GM23338 (cell line): Measurements from ENCODE around the gene KIAA1549. TPM values are rescaled to one million over a fixed set of nuclear protein-coding genes. Genes with fewer than 3 reads are reported as not detected.
A peak's percentile ranks its signal among the peaks of the same experiment; 100 is the strongest.
"Not testable (repeated sequence)": the region's sequence is repeated elsewhere in the genome, so short reads cannot be mapped to it uniquely, and the experiment has no call there.

ENCODE experiments used
- ATAC-seq: fragments of 200-7000 bp; cut with Tn5 transposase; 3 replicates; pipeline ENCODE4 v1.9.1; 2020
- DNase-seq: peaks from one replicate; pipeline ENCODE4 v3.0.0-alpha.2; 2015; ENCODE audit warnings: low spot score
- H2AFZ ChIP-seq: fragments of 200-600 bp; sonication (generic); 2 replicates; pipeline ENCODE4 v1.8.0; 2016; ENCODE audit warnings: antibody characterized with exemption, mild to moderate bottlenecking, moderate library complexity
- H3F3A ChIP-seq: fragments of 200-600 bp; sonication (generic); replicated peaks from 2 replicates; pipeline ENCODE4 v1.8.0; 2017; ENCODE audit warnings: antibody characterized with exemption, mixed run types, low read depth
- H3K27ac ChIP-seq: fragments of 200-600 bp; sonication (generic); 2 replicates; pipeline ENCODE4 v1.6.1; 2016; ENCODE audit warnings: low read depth
- H3K27me3 ChIP-seq: fragments of 200-600 bp; sonication (generic); 2 replicates; pipeline ENCODE4 v1.8.0; 2016; ENCODE audit warnings: mild to moderate bottlenecking, mixed run types, moderate library complexity; ENCODE audit not compliant: insufficient read depth
- H3K36me3 ChIP-seq: fragments of 200-600 bp; sonication (generic); 2 replicates; pipeline ENCODE4 v1.8.0; 2016; ENCODE audit warnings: mild to moderate bottlenecking; ENCODE audit not compliant: insufficient read depth
- H3K4me1 ChIP-seq: fragments of 200-600 bp; sonication (generic); 2 replicates; pipeline ENCODE4 v1.8.0; 2016; ENCODE audit warnings: mild to moderate bottlenecking, moderate library complexity; ENCODE audit not compliant: insufficient read depth
- H3K4me2 ChIP-seq: fragments of 200-600 bp; sonication (generic); 2 replicates; pipeline ENCODE4 v1.7.1; 2017; ENCODE audit warnings: mixed run types
- H3K4me3 ChIP-seq: fragments of 200-600 bp; sonication (generic); 2 replicates; pipeline ENCODE4 v1.6.1; 2016; ENCODE audit warnings: mixed run types
- H3K79me2 ChIP-seq: fragments of 200-600 bp; sonication (generic); replicated peaks from 2 replicates; pipeline ENCODE4 v1.8.0; 2017; ENCODE audit warnings: mild to moderate bottlenecking; ENCODE audit not compliant: insufficient read depth
- H3K9me2 ChIP-seq: fragments of 200-600 bp; sonication (generic); 2 replicates; pipeline ENCODE4 v1.8.0; 2017; ENCODE audit not compliant: insufficient read depth
- H4K20me1 ChIP-seq: fragments of 200-600 bp; sonication (generic); replicated peaks from 2 replicates; pipeline ENCODE4 v1.8.0; 2017; ENCODE audit warnings: mild to moderate bottlenecking; ENCODE audit not compliant: insufficient read depth
- H3K27ac Mint-ChIP-seq: 2 replicates; pipeline ENCODE4 v1.8.0; 2020; ENCODE audit warnings: inconsistent platforms, mild to moderate bottlenecking, moderate library complexity, mixed read lengths
- H3K27me3 Mint-ChIP-seq: 3 replicates; pipeline ENCODE4 v1.8.0; 2022; ENCODE audit warnings: low read depth, mild to moderate bottlenecking, moderate library complexity, mixed read lengths, inconsistent platforms; ENCODE audit not compliant: insufficient read depth, poor library complexity
- H3K36me3 Mint-ChIP-seq: 3 replicates; pipeline ENCODE4 v1.8.0; 2021; ENCODE audit warnings: low read depth, mild to moderate bottlenecking, inconsistent platforms, moderate library complexity, mixed read lengths
- H3K4me1 Mint-ChIP-seq: 3 replicates; pipeline ENCODE4 v1.8.0; 2020; ENCODE audit warnings: mild to moderate bottlenecking, inconsistent platforms, mixed read lengths
- H3K4me3 Mint-ChIP-seq: 3 replicates; pipeline ENCODE4 v1.8.0; 2021; ENCODE audit warnings: moderate library complexity, mild to moderate bottlenecking, inconsistent platforms, mixed read lengths
- H3K9me3 Mint-ChIP-seq: 3 replicates; pipeline ENCODE4 v1.8.0; 2020; ENCODE audit warnings: moderate library complexity, mild to moderate bottlenecking, inconsistent platforms, mixed read lengths
- CREB1 ChIP-seq: fragments of 250-450 bp; sonication (Bioruptor Pico); IDR thresholded peaks from 2 replicates; pipeline ENCODE4 v1.5.0; 2020; ENCODE audit warnings: low read depth, mild to moderate bottlenecking, moderate library complexity
- POLR2AphosphoS5 ChIP-seq: IDR thresholded peaks from 2 replicates; pipeline ENCODE4 v1.6.1; 2016; ENCODE audit warnings: antibody characterized with exemption, low read depth
- polyA plus RNA-seq: library from polyadenylated mRNA; unstranded; fragments of >200 nt; fragmentation: Nextera tagmentation; extraction: Ambion mirVana; gene quantifications from 2 replicates; pipeline ENCODE4 v1.2.1, GENCODE V29; 2016
- total RNA-seq: library from RNA; depleted of rRNA; stranded (reverse); fragments of >200 nt; shearing (Covaris generic); gene quantifications from 2 replicates; pipeline ENCODE4 v1.2.3, GENCODE V29; 2014
- TF ChIP-seq, protein P1 (sequence below), 2 experiments: fragments of 200-600 bp in 1 of 2; sonication (generic) in 1 of 2; conservative IDR thresholded peaks; 2 replicates each; pipeline versions ENCODE4 v1.5.1 to v1.6.1; 2016 to 2017; ENCODE audit warnings: antibody characterized with exemption in 2 of 2, low read depth in 2 of 2, mild to moderate bottlenecking in 2 of 2, moderate library complexity in 1 of 2

Gene KIAA1549
- total and polyA plus RNA-seq, 2 experiments from 2014 or later, result 3.6 to 13.5 TPM

DNA sequence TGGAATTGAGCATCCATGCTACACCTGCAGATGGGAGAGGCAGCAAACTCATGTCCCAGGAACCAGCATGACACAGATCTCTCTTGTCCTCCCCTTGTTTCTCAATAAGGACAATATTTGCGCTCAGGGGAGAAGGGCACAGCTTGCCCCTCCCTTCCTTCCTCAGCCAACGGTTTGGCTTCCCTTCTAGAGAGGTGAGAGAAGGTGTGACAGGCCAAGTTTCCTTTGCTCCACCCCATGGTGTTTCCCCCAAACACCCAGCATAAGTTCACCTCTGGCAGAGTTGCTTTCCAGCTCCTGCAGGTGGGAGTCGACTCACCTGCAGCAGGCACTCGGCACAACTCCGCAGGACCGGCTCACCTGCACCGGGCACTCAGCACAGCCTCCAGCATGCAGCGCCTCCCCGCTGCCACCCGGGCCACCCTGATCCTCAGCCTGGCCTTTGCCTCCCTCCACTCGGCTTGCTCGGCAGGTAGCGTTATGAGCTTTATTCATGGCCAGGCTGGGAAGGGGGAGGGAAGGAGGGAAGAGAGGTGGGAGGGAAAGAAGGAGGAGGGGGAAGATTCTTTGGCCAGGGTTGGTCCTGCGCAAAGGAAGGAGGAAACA is 183.4 kb downstream of the KIAA1549 start, which contains the start of the genes ATP6V0A4 and TMEM213:
Gene ATP6V0A4, minus strand, starts transcription at position 482 of the 606 bp plus-strand sequence. CDS start 26,949 bp downstream, outside the sequence.
Gene TMEM213, plus strand, starts transcription at position 280 of the 606 bp plus-strand sequence. Its CDS starts 111 bp downstream, at position 391.
- H3K36me3 Mint-ChIP-seq, result no peaks in the 10 kb centered on the region
- Histone ChIP-seq H3K9me2 (peaks cover 4% of the 10 kb centered on the region; the same call in 1 of the 2 replicates), H3K4me1 (peaks cover 21% of the 10 kb centered on the region), H3K4me3 (peak within 1 kb of the TSS; percentile 37; the same call in 1 of the 2 replicates), H3K4me2 (peak within 1 kb of the TSS; percentile 72), H3K27ac (no peak within 1 kb of the TSS), H3F3A (0 out of 2 replicates have a peak, but pooled peaks cover 4% of the 10 kb centered on the region), H3K79me2 (no peaks in the 10 kb centered on the region), H3K27me3 (no peaks in the 10 kb centered on the region), H3K36me3 (no peaks in the 10 kb centered on the region), H4K20me1 (no peaks in the 10 kb centered on the region), H2AFZ (peak within 1 kb of the TSS; percentile 87)
- peak within 1 kb of the TSS; percentile 47 for H3K4me3 Mint-ChIP-seq
- ATAC-seq, result peak; percentile 97
- peaks cover 33% of the 10 kb centered on the region for H3K4me1 Mint-ChIP-seq
- H3K9me3 Mint-ChIP-seq, result no peaks in the 10 kb centered on the region
- DNase-seq, result peak; percentile 81
- TF ChIP-seq, protein P1, sequence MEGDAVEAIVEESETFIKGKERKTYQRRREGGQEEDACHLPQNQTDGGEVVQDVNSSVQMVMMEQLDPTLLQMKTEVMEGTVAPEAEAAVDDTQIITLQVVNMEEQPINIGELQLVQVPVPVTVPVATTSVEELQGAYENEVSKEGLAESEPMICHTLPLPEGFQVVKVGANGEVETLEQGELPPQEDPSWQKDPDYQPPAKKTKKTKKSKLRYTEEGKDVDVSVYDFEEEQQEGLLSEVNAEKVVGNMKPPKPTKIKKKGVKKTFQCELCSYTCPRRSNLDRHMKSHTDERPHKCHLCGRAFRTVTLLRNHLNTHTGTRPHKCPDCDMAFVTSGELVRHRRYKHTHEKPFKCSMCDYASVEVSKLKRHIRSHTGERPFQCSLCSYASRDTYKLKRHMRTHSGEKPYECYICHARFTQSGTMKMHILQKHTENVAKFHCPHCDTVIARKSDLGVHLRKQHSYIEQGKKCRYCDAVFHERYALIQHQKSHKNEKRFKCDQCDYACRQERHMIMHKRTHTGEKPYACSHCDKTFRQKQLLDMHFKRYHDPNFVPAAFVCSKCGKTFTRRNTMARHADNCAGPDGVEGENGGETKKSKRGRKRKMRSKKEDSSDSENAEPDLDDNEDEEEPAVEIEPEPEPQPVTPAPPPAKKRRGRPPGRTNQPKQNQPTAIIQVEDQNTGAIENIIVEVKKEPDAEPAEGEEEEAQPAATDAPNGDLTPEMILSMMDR (conservative IDR thresholded peaks at IDR 0.05; ENCODE audit: low read depth in 2 of 2), result peak; percentile 29 to 61; a peak in 3 of 4 replicates
- 0 out of 2 replicates have a peak, but pooled peaks have one; percentile 23 for TF ChIP-seq CREB1 (CRISPR knock-in tag)
- TF ChIP-seq POLR2AphosphoS5, result no peak
- peaks cover 8% of the 10 kb centered on the region for H3K27me3 Mint-ChIP-seq
- H3K27ac Mint-ChIP-seq, result no peak within 1 kb of the TSS; the same call in 1 of the 2 replicates

DNA sequence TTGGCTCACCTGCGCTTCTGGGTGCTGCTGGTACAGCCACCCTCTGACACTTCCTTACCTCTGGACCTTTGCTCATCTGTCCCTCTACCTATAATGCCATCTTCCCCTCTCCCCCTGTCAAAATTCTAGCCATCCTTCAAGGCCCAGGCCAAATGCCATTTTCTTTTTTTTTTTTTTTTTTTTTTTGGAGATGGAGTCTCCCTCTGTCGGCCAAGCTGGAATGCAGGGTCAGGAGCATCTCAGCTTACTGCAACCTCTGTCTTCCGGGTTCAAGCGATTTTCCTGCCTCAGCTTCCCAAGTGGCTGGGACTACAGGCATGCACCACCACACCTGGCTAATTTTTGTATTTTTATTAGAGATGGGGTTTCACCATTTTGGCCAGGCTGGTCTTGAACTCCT is 184.1 kb downstream of the KIAA1549 start:
- not testable (repeated sequence) for H3K9me2 ChIP-seq, ATAC-seq, H3K27me3 ChIP-seq, H3K9me3 Mint-ChIP-seq, H3K27me3 Mint-ChIP-seq, H3K27ac Mint-ChIP-seq, H3K4me2 ChIP-seq, H3K36me3 Mint-ChIP-seq, H3F3A ChIP-seq, H4K20me1 ChIP-seq, H3K4me3 Mint-ChIP-seq, H3K36me3 ChIP-seq, H3K27ac ChIP-seq, DNase-seq, H3K4me3 ChIP-seq, H3K79me2 ChIP-seq
- TF ChIP-seq, protein P1 (conservative IDR thresholded peaks at IDR 0.05; ENCODE audit: low read depth in 2 of 2), result peak; percentile 37 to 40; a peak in 2 of 4 replicates
- H3K4me1 ChIP-seq, result peaks cover 21% of the 10 kb centered on the region
- peak overlapping the region; percentile 69 for H2AFZ ChIP-seq
- peaks cover 33% of the 10 kb centered on the region for H3K4me1 Mint-ChIP-seq
